ENCODE measurements around the gene AIG1.
"Not testable (repeated sequence)": the region's sequence is repeated elsewhere in the genome, so short reads cannot be mapped to it uniquely, and the experiment has no call there.

AIG1 gene

GRCh38 chr6:143058987-143059386, 1.7 kb upstream of the AIG1 start:
- peak; percentile 18 for DNase-seq

GRCh38 chr6:143059663-143060353, 881 bp upstream of the AIG1 start:
- peak; percentile 46 for DNase-seq

GRCh38 chr6:143060354-143060805, 309 bp upstream of the AIG1 start:
- peak; percentile 87 for DNase-seq

- no peak for DNase-seq
Observed at GRCh38 chr6:143061597-143062385, 1.1 kb downstream of the AIG1 start.

GRCh38 chr6:143062551-143062950, 1.9 kb downstream of the AIG1 start:
- no peak for DNase-seq

- no peak for DNase-seq
Observed at GRCh38 chr6:143063631-143064030, 2.9 kb downstream of the AIG1 start.

GRCh38 chr6:143064271-143064670, 3.6 kb downstream of the AIG1 start:
- DNase-seq, result no peak

GRCh38 chr6:143064951-143065683, 4.4 kb downstream of the AIG1 start:
- DNase-seq, result no peak

- no peak for DNase-seq
Observed at GRCh38 chr6:143068001-143068400, 7.3 kb downstream of the AIG1 start.

GRCh38 chr6:143074101-143074500, 13.4 kb downstream of the AIG1 start:
- no peak for DNase-seq

- DNase-seq, result no peak
Observed at GRCh38 chr6:143074670-143075318, 14.1 kb downstream of the AIG1 start.

GRCh38 chr6:143078468-143079324, 18.0 kb downstream of the AIG1 start:
- DNase-seq, result no peak

GRCh38 chr6:143079325-143079640, 18.6 kb downstream of the AIG1 start:
- no peak for DNase-seq

GRCh38 chr6:143082274-143082673, 21.6 kb downstream of the AIG1 start:
- not testable (repeated sequence) for DNase-seq

GRCh38 chr6:143084019-143084418, 23.3 kb downstream of the AIG1 start:
- not testable (repeated sequence) for DNase-seq

GRCh38 chr6:143087335-143087734, 26.6 kb downstream of the AIG1 start:
- not testable (repeated sequence) for DNase-seq

- DNase-seq, result no peak
Observed at GRCh38 chr6:143087856-143088255, 27.2 kb downstream of the AIG1 start.

GRCh38 chr6:143090314-143091044, 29.8 kb downstream of the AIG1 start:
- DNase-seq, result no peak

- DNase-seq, result no peak
Observed at GRCh38 chr6:143092768-143093167, 32.1 kb downstream of the AIG1 start.

- no peak for DNase-seq
Observed at GRCh38 chr6:143093290-143093689, 32.6 kb downstream of the AIG1 start.

GRCh38 chr6:143096403-143096802, 35.7 kb downstream of the AIG1 start:
- DNase-seq, result no peak
